Parathyroid adenoma (tissue), 2 donors: ENCODE measurements around the gene PCSK5.

Experiments
- H2AFZ ChIP-seq: fragments of 300-600 bp; sonication (generic); one replicate; pipeline ENCODE4 v1.7.0; 2017; ENCODE audit warnings: antibody characterized with exemption, mild to moderate bottlenecking
- H3K27ac ChIP-seq: fragments of 300-600 bp; sonication (generic); one replicate; pipeline ENCODE4 v1.7.0; 2017
- H3K27me3 ChIP-seq: fragments of 300-600 bp; sonication (generic); one replicate; pipeline ENCODE4 v1.7.0; 2017; ENCODE audit warnings: low read length; ENCODE audit not compliant: control insufficient read depth, insufficient read depth
- H3K36me3 ChIP-seq: fragments of 300-600 bp; sonication (generic); one replicate; pipeline ENCODE4 v1.7.0; 2017; ENCODE audit warnings: low read length; ENCODE audit not compliant: control insufficient read depth, insufficient read depth
- H3K4me1 ChIP-seq: fragments of 300-600 bp; sonication (generic); one replicate; pipeline ENCODE4 v1.7.0; 2017; ENCODE audit warnings: control low read depth
- H3K4me2 ChIP-seq: fragments of 300-600 bp; sonication (generic); one replicate; pipeline ENCODE4 v1.7.0; 2017; ENCODE audit warnings: low read length
- H3K4me3 ChIP-seq: fragments of 300-600 bp; sonication (generic); one replicate; pipeline ENCODE4 v1.7.0; 2017; ENCODE audit warnings: low read depth, low read length
- H3K79me2 ChIP-seq: fragments of 300-600 bp; sonication (generic); one replicate; pipeline ENCODE4 v1.7.0; 2017; ENCODE audit warnings: control low read depth
- H3K9ac ChIP-seq: fragments of 300-600 bp; sonication (generic); one replicate; pipeline ENCODE4 v1.7.0; 2017; ENCODE audit warnings: mild to moderate bottlenecking
- H3K9me3 ChIP-seq: fragments of 300-600 bp; sonication (generic); one replicate; pipeline ENCODE4 v1.7.0; 2017; ENCODE audit warnings: low read length; ENCODE audit not compliant: control insufficient read depth
- TF ChIP-seq, protein P1 (sequence below): fragments of 300-600 bp; sonication (generic); IDR thresholded peaks from one replicate; pipeline ENCODE4 v1.7.0; 2017; ENCODE audit warnings: antibody characterized with exemption, mild to moderate bottlenecking
- donor health status: primary hyperparathyroidism.

The PCSK5 gene

DNA sequence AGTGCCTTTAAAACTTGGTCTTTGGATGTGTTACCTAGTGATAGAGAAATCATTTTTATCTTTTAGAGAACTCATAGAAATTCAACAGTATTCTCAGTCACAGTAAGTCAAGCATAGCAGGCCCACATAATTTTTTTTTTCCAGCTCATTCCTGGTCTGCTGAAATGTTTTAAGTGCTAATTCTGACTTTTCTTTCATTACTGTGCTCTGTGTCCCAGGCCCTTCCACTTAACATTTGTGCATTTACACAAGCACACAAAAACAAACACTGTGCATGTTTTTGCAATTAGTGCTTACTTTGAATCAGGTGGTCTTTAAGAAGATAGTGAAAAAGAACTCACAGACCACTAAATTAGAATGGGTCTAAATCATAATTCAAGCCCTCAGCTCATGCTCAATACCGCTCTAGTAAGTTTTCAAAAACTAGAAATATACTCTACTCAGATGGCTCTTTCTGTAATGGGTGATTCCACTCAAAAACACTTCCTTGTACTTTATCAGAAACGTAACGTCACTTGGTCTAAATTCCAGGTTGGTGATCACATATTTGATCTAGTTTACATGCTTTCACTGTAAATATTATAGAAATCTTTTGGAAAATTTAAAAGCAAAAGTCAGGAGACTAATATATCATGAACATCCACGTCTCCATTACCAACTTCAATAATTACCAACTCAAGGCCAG is 107.8 kb downstream of the PCSK5 start:
- Histone ChIP-seq H2AFZ (no peak overlapping the region), H3K79me2 (no peaks in the 10 kb centered on the region), H3K36me3 (no peaks in the 10 kb centered on the region), H3K9me3 (no peaks in the 10 kb centered on the region), H3K4me3 (no peak overlapping the region), H3K9ac (no peak overlapping the region), H3K27ac (no peak overlapping the region), H3K4me2 (no peak overlapping the region), H3K27me3 (no peaks in the 10 kb centered on the region), H3K4me1 (peaks cover 2% of the 10 kb centered on the region)
- TF ChIP-seq, protein P1, sequence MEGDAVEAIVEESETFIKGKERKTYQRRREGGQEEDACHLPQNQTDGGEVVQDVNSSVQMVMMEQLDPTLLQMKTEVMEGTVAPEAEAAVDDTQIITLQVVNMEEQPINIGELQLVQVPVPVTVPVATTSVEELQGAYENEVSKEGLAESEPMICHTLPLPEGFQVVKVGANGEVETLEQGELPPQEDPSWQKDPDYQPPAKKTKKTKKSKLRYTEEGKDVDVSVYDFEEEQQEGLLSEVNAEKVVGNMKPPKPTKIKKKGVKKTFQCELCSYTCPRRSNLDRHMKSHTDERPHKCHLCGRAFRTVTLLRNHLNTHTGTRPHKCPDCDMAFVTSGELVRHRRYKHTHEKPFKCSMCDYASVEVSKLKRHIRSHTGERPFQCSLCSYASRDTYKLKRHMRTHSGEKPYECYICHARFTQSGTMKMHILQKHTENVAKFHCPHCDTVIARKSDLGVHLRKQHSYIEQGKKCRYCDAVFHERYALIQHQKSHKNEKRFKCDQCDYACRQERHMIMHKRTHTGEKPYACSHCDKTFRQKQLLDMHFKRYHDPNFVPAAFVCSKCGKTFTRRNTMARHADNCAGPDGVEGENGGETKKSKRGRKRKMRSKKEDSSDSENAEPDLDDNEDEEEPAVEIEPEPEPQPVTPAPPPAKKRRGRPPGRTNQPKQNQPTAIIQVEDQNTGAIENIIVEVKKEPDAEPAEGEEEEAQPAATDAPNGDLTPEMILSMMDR: no peak

DNA sequence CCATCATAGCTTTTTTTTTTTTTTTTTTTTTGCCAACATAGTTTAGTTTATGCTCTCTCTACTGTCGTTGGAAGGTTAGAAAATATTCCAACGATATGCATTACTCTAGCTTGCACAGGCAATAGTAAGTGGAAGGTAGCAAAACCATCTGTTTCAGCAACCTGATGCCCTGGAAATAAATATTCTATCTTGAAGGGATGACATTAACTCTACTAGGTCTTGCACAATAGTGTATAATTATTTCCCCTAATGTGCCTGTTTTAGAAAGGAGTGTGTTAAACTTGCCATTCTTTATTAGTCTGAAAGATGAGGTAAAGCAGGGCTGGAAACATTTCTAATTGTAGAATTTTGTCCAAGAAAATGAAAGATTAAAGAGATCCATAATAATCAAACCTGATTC is 111.0 kb downstream of the PCSK5 start:
- no peaks in the 10 kb centered on the region for H3K27me3 ChIP-seq
- H3K4me1 ChIP-seq: peaks cover 2% of the 10 kb centered on the region
- H3K27ac ChIP-seq: no peak overlapping the region
- H3K36me3 ChIP-seq: no peaks in the 10 kb centered on the region
- no peak overlapping the region for H3K9ac ChIP-seq
- H3K4me2 ChIP-seq: no peak overlapping the region
- H3K4me3 ChIP-seq: no peak overlapping the region
- no peak overlapping the region for H2AFZ ChIP-seq
- no peaks in the 10 kb centered on the region for H3K79me2 ChIP-seq
- TF ChIP-seq, protein P1: no peak
- no peaks in the 10 kb centered on the region for H3K9me3 ChIP-seq

DNA sequence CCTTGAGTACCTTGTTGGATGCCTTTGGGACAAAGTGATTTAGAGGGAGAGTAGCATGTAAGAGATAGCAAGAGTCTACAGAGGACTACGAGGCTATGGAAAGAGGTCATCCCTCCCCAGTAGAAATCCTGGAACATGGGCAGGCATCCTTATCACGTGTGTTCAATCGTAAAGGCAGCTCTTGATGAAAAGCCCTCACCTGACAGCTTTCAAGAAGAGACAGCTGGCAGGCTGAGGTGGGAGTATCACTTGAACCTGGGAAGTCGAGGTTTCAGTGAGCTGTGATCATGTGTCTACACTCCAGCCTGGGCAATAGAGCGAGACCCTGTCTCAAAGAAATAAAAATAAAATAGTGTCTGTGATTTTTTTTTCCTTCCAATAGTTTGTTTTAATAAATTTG is 112.6 kb downstream of the PCSK5 start:
- no peak overlapping the region for H3K4me2 ChIP-seq
- H2AFZ ChIP-seq: no peak overlapping the region
- TF ChIP-seq, protein P1: no peak
- no peaks in the 10 kb centered on the region for H3K4me1 ChIP-seq
- no peaks in the 10 kb centered on the region for H3K36me3 ChIP-seq
- H3K79me2 ChIP-seq: no peaks in the 10 kb centered on the region
- no peak overlapping the region for H3K9ac ChIP-seq
- no peak overlapping the region for H3K27ac ChIP-seq
- no peak overlapping the region for H3K4me3 ChIP-seq
- H3K9me3 ChIP-seq: no peaks in the 10 kb centered on the region
- no peaks in the 10 kb centered on the region for H3K27me3 ChIP-seq

DNA sequence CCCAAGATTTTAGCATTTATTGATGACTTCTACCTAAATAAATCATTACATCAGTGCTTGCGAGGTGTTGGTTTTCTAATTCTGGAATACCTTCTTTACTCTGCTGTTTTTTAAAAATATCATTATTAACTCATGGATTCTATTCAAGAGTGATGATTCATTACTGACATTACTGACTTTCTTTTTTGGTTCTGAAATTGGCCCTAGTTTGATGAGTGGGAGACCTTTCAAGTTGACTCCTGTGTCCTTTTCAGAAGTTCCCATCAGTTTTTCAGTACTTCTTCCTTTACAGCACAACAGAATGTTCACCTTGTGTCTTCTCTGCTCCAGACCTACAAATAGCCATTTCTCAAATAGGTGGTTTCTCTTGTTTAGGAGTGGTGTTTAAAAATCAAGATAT is 114.1 kb downstream of the PCSK5 start:
- TF ChIP-seq, protein P1: no peak
- Histone ChIP-seq H3K9ac (no peak overlapping the region), H3K27ac (no peak overlapping the region), H3K4me3 (no peak overlapping the region), H3K27me3 (no peaks in the 10 kb centered on the region), H3K9me3 (no peaks in the 10 kb centered on the region), H3K79me2 (no peaks in the 10 kb centered on the region), H3K4me2 (no peak overlapping the region), H3K4me1 (no peaks in the 10 kb centered on the region), H3K36me3 (no peaks in the 10 kb centered on the region), H2AFZ (no peak overlapping the region)

DNA sequence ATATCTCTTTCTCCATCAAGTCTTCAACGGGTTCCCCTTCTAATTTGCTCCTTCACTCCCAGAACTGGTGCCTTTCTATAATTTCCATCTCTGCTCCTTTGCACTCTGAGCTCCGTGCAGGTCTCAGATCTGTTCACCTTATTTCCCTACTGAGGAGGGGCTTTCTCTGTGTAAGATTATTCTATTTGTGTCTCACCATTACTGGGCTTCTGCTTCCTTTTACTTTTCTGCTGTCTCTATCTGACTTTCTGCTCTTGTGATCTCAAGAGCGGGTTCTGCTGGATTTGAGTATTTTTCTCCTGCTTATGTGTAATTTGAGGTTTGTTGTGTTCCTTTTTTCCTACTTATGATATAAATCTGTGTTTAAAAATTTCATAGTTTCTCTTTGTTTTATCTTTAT is 117.5 kb downstream of the PCSK5 start:
- H3K27ac ChIP-seq: no peak overlapping the region
- TF ChIP-seq, protein P1: no peak
- H3K4me1 ChIP-seq: no peaks in the 10 kb centered on the region
- no peaks in the 10 kb centered on the region for H3K9me3 ChIP-seq
- H3K4me2 ChIP-seq: no peak overlapping the region
- no peak overlapping the region for H2AFZ ChIP-seq
- no peaks in the 10 kb centered on the region for H3K27me3 ChIP-seq
- no peak overlapping the region for H3K9ac ChIP-seq
- no peak overlapping the region for H3K4me3 ChIP-seq
- H3K36me3 ChIP-seq: peaks cover 2% of the 10 kb centered on the region
- no peaks in the 10 kb centered on the region for H3K79me2 ChIP-seq
